BJ (cell line): ENCODE results near the gene BTD. TPM values are rescaled to one million over a fixed set of nuclear protein-coding genes. Genes with fewer than 3 reads are reported as not detected.
"Not testable (repeated sequence)": the region's sequence is repeated elsewhere in the genome, so short reads cannot be mapped to it uniquely, and the experiment has no call there.

Experiments
- CTCF ChIA-PET: fragments of 350-600 bp; formaldehyde crosslinking; extraction: SDS; loops from one replicate; lab custom pipeline; 2021; ENCODE audit warnings: antibody characterized with exemption, inconsistent platforms; lab: Yijun Ruan, JAX
- POLR2A ChIA-PET: fragments of 300-600 bp; sonication (Branson Sonifier 250); formaldehyde crosslinking; extraction: SDS; loops from one replicate; lab custom pipeline; 2021; ENCODE audit warnings: antibody characterized with exemption; lab: Charles Lee
- DNase-seq: peaks from one replicate; pipeline ENCODE4 v3.0.0-alpha.2; 2011; ENCODE audit warnings: low read depth
- H3K27me3 ChIP-seq: 2 replicates; pipeline ENCODE4 v1.6.0; 2011; ENCODE audit warnings: low read length; ENCODE audit not compliant: control insufficient read depth, insufficient read depth
- H3K36me3 ChIP-seq: 2 replicates; pipeline ENCODE4 v1.5.1; 2011; ENCODE audit warnings: low read length; ENCODE audit not compliant: control insufficient read depth, insufficient read depth
- H3K4me3 ChIP-seq: 2 replicates; pipeline ENCODE4 v1.5.1; 2011; ENCODE audit warnings: low read depth, mild to moderate bottlenecking, control low read depth, low read length
- polyA plus RNA-seq: library from polyadenylated mRNA; depleted of rRNA; stranded (reverse); fragments of >200 nt; gene quantifications from 2 replicates; pipeline ENCODE4 v1.2.3, GENCODE V29; 2011
- TF ChIP-seq, protein P1 (sequence below): IDR thresholded peaks from 2 replicates; pipeline ENCODE4 v1.5.1; 2011; ENCODE audit warnings: low read depth, mild to moderate bottlenecking, control low read depth, inconsistent platforms, low read length, moderate library complexity; ENCODE audit not compliant: insufficient read depth

Gene BTD
- polyA plus RNA-seq, 1 experiment, result 24.8 TPM

DNA sequence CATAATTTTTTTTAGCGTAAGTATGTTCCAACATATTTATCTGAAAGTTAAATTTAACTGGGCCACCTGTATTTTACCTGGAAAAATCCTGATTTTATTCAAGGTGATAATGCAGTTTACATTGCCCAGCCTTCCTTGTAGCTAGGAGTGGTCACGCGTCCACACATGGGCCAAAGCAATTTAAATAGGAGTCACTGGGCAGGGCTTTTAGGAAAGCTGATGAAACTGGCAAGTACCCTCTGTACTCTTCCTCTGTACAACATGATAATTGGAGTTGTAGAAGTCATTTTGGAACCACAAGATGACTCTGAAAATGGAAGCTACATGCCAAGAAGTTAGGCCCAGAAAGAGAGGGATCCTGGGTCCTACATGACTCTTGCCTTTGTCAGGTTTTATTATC lies 9.5 kb downstream of the BTD start:
- CTCF ChIA-PET, result interaction anchor here (0.7 to 1.0 kb wide), 3 partner anchors 19 to 201 kb away, joined by 3 read pairs; no protein-coding TSS in a partner anchor

GRCh38 chr3:15612001-15612400 lies 10.5 kb downstream of the BTD start:
- Histone ChIP-seq H3K4me3 (no peak overlapping the region), H3K27me3 (no peaks in the 10 kb centered on the region), H3K36me3 (no peaks in the 10 kb centered on the region)
- ChIA-PET CTCF (interaction anchor here (0.9 kb wide), 1 partner anchor 200 kb away, joined by 3 read pairs; no protein-coding TSS in a partner anchor), POLR2A (no interaction called here)
- no peak for DNase-seq
- TF ChIP-seq, protein P1, sequence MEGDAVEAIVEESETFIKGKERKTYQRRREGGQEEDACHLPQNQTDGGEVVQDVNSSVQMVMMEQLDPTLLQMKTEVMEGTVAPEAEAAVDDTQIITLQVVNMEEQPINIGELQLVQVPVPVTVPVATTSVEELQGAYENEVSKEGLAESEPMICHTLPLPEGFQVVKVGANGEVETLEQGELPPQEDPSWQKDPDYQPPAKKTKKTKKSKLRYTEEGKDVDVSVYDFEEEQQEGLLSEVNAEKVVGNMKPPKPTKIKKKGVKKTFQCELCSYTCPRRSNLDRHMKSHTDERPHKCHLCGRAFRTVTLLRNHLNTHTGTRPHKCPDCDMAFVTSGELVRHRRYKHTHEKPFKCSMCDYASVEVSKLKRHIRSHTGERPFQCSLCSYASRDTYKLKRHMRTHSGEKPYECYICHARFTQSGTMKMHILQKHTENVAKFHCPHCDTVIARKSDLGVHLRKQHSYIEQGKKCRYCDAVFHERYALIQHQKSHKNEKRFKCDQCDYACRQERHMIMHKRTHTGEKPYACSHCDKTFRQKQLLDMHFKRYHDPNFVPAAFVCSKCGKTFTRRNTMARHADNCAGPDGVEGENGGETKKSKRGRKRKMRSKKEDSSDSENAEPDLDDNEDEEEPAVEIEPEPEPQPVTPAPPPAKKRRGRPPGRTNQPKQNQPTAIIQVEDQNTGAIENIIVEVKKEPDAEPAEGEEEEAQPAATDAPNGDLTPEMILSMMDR, result no peak

More for the DNA sequence above, 9.5 kb downstream of the BTD start:
- Histone ChIP-seq H3K36me3 (no peaks in the 10 kb centered on the region), H3K27me3 (no peaks in the 10 kb centered on the region), H3K4me3 (no peak overlapping the region)
- POLR2A ChIA-PET, result no interaction called here
- TF ChIP-seq, protein P1, result no peak
- DNase-seq, result no peak

GRCh38 chr3:15614958-15615357 lies 13.4 kb downstream of the BTD start:
- Histone ChIP-seq H3K27me3 (no peaks in the 10 kb centered on the region), H3K4me3 (no peak overlapping the region), H3K36me3 (no peaks in the 10 kb centered on the region)
- DNase-seq, result no peak
- ChIA-PET CTCF (interaction anchor here (0.9 kb wide), 1 partner anchor 9 kb away, joined by 3 read pairs; no protein-coding TSS in a partner anchor), POLR2A (no interaction called here)
- TF ChIP-seq, protein P1, result no peak

DNA sequence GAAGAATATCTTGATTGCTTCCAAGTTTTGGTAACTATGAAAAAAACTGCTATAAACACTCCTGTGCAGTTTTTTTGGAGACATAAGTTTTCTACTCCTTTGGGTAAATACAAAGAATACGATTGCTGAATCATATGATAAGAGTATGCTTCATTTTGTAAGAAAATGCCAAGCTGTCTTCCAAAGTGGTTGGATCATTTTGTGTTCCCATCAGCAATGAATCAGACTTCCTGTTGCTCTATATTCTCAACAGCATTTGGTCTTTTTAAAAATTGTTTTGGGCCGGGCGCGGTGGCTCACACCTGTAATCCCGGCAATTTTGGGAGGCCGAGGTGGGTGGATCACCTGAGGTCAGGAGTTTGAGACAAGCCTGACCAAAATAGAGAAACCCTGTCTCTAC lies 14.5 kb downstream of the BTD start:
- DNase-seq, result no peak
- Histone ChIP-seq H3K4me3 (no peak overlapping the region), H3K27me3 (no peaks in the 10 kb centered on the region), H3K36me3 (no peaks in the 10 kb centered on the region)
- TF ChIP-seq, protein P1, result no peak
- ChIA-PET CTCF (no interaction called here), POLR2A (interaction anchor here (0.8 kb wide), 1 partner anchor 19 kb away, joined by 3 read pairs; no protein-coding TSS in a partner anchor)

GRCh38 chr3:15619659-15620464 lies 18.3 kb downstream of the BTD start:
- CTCF ChIA-PET, POLR2A ChIA-PET, H3K36me3 ChIP-seq, H3K4me3 ChIP-seq, DNase-seq, H3K27me3 ChIP-seq: not testable (repeated sequence)
